HepG2 (cell line): ENCODE data around the gene RUSC1. TPM values are rescaled to one million over a fixed set of nuclear protein-coding genes. Genes with fewer than 3 reads are reported as not detected.

ENCODE experiments used
- ARNT ChIP-seq: fragments of 450-650 bp; IDR thresholded peaks from 2 replicates; pipeline ENCODE4 v1.6.1; 2017
- ARNTL ChIP-seq: sonication (generic); formaldehyde crosslinking; IDR thresholded peaks from 2 replicates; pipeline ENCODE4 v1.4.0; 2020; ENCODE audit warnings: mild to moderate bottlenecking, missing genetic modification reagents
- BRCA1 ChIP-seq: sonication (generic); formaldehyde crosslinking; IDR thresholded peaks from 2 replicates; pipeline ENCODE4 v1.4.0; 2020; ENCODE audit warnings: missing genetic modification reagents
- FOXA3 ChIP-seq: IDR thresholded peaks from 2 replicates; pipeline ENCODE4 v1.6.1; 2016; ENCODE audit warnings: missing genetic modification reagents, missing compliant biosample characterization
- GATAD1 ChIP-seq: IDR thresholded peaks from 2 replicates; pipeline ENCODE4 v1.6.1; 2016; ENCODE audit warnings: missing genetic modification reagents, missing compliant biosample characterization
- GZF1 ChIP-seq: sonication (generic); formaldehyde crosslinking; IDR thresholded peaks from 2 replicates; pipeline ENCODE4 v1.5.1; 2020; ENCODE audit warnings: mild to moderate bottlenecking, missing genetic modification reagents
- HNF4G ChIP-seq, 2 experiments: sonication (generic) in 1 of 2; formaldehyde crosslinking in 1 of 2; IDR thresholded peaks; 2 replicates each; pipeline versions ENCODE4 v1.4.0 to v1.6.1; 2011 to 2020; ENCODE audit warnings: borderline replicate concordance in 2 of 2, low read depth in 2 of 2, mild to moderate bottlenecking in 2 of 2, low read length in 1 of 2, missing genetic modification reagents in 1 of 2, moderate library complexity in 1 of 2
- JUNB ChIP-seq: sonication (generic); formaldehyde crosslinking; IDR thresholded peaks from 2 replicates; pipeline ENCODE4 v1.8.0; 2022; ENCODE audit warnings: missing genetic modification reagents, mild to moderate bottlenecking, borderline replicate concordance
- KDM4B ChIP-seq: sonication (generic); formaldehyde crosslinking; IDR thresholded peaks from 2 replicates; pipeline ENCODE4 v1.4.0; 2020; ENCODE audit warnings: missing genetic modification reagents
- MBNL3 ChIP-seq: fragments of 250-450 bp; sonication (Bioruptor Pico); conservative IDR thresholded peaks from 2 replicates; pipeline ENCODE4 v1.8.0; 2022; ENCODE audit warnings: mild to moderate bottlenecking, inconsistent platforms
- NR2F2 ChIP-seq: IDR thresholded peaks from 2 replicates; pipeline ENCODE4 v1.6.1; 2012; ENCODE audit warnings: low read depth, inconsistent platforms, borderline replicate concordance
- RARG ChIP-seq: sonication (generic); formaldehyde crosslinking; IDR thresholded peaks from 2 replicates; pipeline ENCODE4 v1.4.0; 2020; ENCODE audit warnings: low read depth, mild to moderate bottlenecking, missing genetic modification reagents
- RBAK ChIP-seq: sonication (generic); formaldehyde crosslinking; IDR thresholded peaks from 2 replicates; pipeline ENCODE4 v1.5.1; 2020; ENCODE audit warnings: mild to moderate bottlenecking, missing genetic modification reagents
- RFX3 ChIP-seq: IDR thresholded peaks from 2 replicates; pipeline ENCODE4 v1.6.1; 2016; ENCODE audit warnings: missing biosample characterization, missing genetic modification reagents
- RXRB ChIP-seq: IDR thresholded peaks from 2 replicates; pipeline ENCODE4 v1.6.1; 2016; ENCODE audit warnings: borderline replicate concordance, missing genetic modification reagents, missing compliant biosample characterization
- SIX1 ChIP-seq: sonication (generic); formaldehyde crosslinking; IDR thresholded peaks from 2 replicates; pipeline ENCODE4 v1.4.0; 2020; ENCODE audit warnings: missing genetic modification reagents, borderline replicate concordance
- STAG1 ChIP-seq: sonication (generic); formaldehyde crosslinking; IDR thresholded peaks from 2 replicates; pipeline ENCODE4 v1.4.0; 2020; ENCODE audit warnings: missing genetic modification reagents
- TP53 ChIP-seq: sonication (generic); formaldehyde crosslinking; conservative IDR thresholded peaks from 2 replicates; pipeline ENCODE4 v1.4.0; 2020; ENCODE audit warnings: missing genetic modification reagents
- ZBTB20 ChIP-seq: sonication (generic); formaldehyde crosslinking; IDR thresholded peaks from 2 replicates; pipeline ENCODE4 v1.8.1; 2023; ENCODE audit warnings: missing genetic modification reagents, low read depth, mild to moderate bottlenecking, borderline replicate concordance
- ZNF431 ChIP-seq: sonication (generic); formaldehyde crosslinking; IDR thresholded peaks from 2 replicates; pipeline ENCODE4 v1.9.0; 2022; ENCODE audit warnings: missing genetic modification reagents, low read depth, mild to moderate bottlenecking, borderline replicate concordance
- ZNF558 ChIP-seq: sonication (generic); formaldehyde crosslinking; IDR thresholded peaks from 2 replicates; pipeline ENCODE4 v1.9.0; 2022; ENCODE audit warnings: mild to moderate bottlenecking, missing genetic modification reagents, borderline replicate concordance
- ZNF598 ChIP-seq: sonication (generic); formaldehyde crosslinking; IDR thresholded peaks from 2 replicates; pipeline ENCODE4 v1.5.1; 2020; ENCODE audit warnings: mild to moderate bottlenecking, missing genetic modification reagents, borderline replicate concordance
- ZNF737 ChIP-seq: sonication (generic); formaldehyde crosslinking; IDR thresholded peaks from 2 replicates; pipeline ENCODE4 v1.5.0; 2020; ENCODE audit warnings: missing genetic modification reagents, mild to moderate bottlenecking, borderline replicate concordance
- ZNF746 ChIP-seq: sonication (generic); formaldehyde crosslinking; IDR thresholded peaks from 2 replicates; pipeline ENCODE4 v1.8.0; 2022; ENCODE audit warnings: mild to moderate bottlenecking, missing genetic modification reagents
- ZNF83 ChIP-seq: sonication (generic); formaldehyde crosslinking; IDR thresholded peaks from 2 replicates; pipeline ENCODE4 v1.4.0; 2020; ENCODE audit warnings: missing genetic modification reagents, mild to moderate bottlenecking, borderline replicate concordance
- ZSCAN20 ChIP-seq: sonication (generic); formaldehyde crosslinking; IDR thresholded peaks from 2 replicates; pipeline ENCODE4 v1.4.0; 2020; ENCODE audit warnings: missing genetic modification reagents, mild to moderate bottlenecking, borderline replicate concordance
- polyA plus RNA-seq, 8 experiments: library from polyadenylated mRNA; depleted of rRNA in 3 of 8; stranded (reverse) in 7 of 8; unstranded in 1 of 8; fragments of >200 nt; fragmentation: Illumina TruSeq in 4 of 8; extraction: Trizol in 4 of 8; gene quantifications; 2 replicates each; pipeline versions ENCODE4 v1.2.1 to v1.2.3, GENCODE V29; 2011 to 2016; ENCODE audit warnings: low read depth in 4 of 8, missing spikeins in 1 of 8, mixed read lengths in 1 of 8; ENCODE audit not compliant: insufficient read depth in 1 of 8
- total RNA-seq, 5 experiments: library from RNA; depleted of rRNA; stranded (reverse); fragments of >200 nt; fragmentation: Illumina TruSeq; extraction: Trizol; gene quantifications; 2 replicates each; pipeline ENCODE4 v1.2.3, GENCODE V29; 2016; ENCODE audit warnings: low read depth in 1 of 5
- TF ChIP-seq, protein P1 (sequence below): sonication (generic); formaldehyde crosslinking; IDR thresholded peaks from 2 replicates; pipeline ENCODE4 v1.9.0; 2021; ENCODE audit warnings: missing genetic modification reagents, mild to moderate bottlenecking, borderline replicate concordance
- TF ChIP-seq, protein P2 (sequence below): sonication (generic); formaldehyde crosslinking; IDR thresholded peaks from 2 replicates; pipeline ENCODE4 v1.8.1; 2023; ENCODE audit warnings: mild to moderate bottlenecking, missing genetic modification reagents, borderline replicate concordance
- TF ChIP-seq, protein P3 (sequence below): sonication (generic); formaldehyde crosslinking; IDR thresholded peaks from 2 replicates; pipeline ENCODE4 v1.4.0; 2020; ENCODE audit warnings: mild to moderate bottlenecking, missing genetic modification reagents

RUSC1 gene
- total and polyA plus RNA-seq, 2 of the 13 experiments (the other 11 are each of a cell fraction or from before 2014, with no cell fraction given): 18.7 to 20.4 TPM

DNA sequence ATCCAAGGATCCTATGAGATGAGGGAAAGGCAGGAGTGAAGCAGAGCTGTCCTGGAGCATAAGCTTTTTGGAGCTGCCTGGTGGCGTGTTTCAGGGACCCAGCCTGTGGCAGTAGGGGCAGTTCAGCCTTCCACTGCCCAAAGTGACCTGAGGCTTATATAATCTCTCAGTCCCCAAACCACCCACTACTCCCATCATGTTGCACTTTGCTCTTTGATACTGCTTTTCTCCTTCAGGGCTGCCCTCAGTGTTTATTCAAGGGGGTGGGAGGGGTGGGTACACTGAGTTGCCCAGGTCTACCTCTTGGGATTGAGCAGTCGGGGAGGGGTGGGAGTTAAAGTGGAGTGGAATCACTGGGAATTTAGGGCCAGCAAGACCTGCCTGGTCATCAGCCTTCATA, 34.1 kb upstream of the RUSC1 start (continued):
- TF ChIP-seq ZNF558 (CRISPR knock-in tag) (no peak), KDM4B (no peak), RXRB (peak; percentile 81), ZNF598 (CRISPR knock-in tag) (no peak), BRCA1 (CRISPR knock-in tag) (no peak), HNF4G (IDR thresholded peaks at IDR 0.05; ENCODE audit: borderline replicate concordance, low read depth, low read length) (peak; percentile 79), HNF4G (CRISPR knock-in tag; IDR thresholded peaks at IDR 0.05; ENCODE audit: borderline replicate concordance, low read depth) (no peak), GATAD1 (no peak), RFX3 (CRISPR knock-in tag) (no peak), ZNF83 (CRISPR knock-in tag) (no peak), ZSCAN20 (CRISPR knock-in tag) (no peak), ZNF431 (CRISPR knock-in tag) (no peak), RBAK (CRISPR knock-in tag) (no peak), ZBTB20 (CRISPR knock-in tag) (no peak), ZNF746 (CRISPR knock-in tag) (no peak), RARG (no peak), JUNB (CRISPR knock-in tag) (no peak), TP53 (CRISPR knock-in tag) (no peak), GZF1 (CRISPR knock-in tag) (no peak), MBNL3 (no peak), ARNTL (CRISPR knock-in tag) (0 out of 2 replicates have a peak, but pooled peaks have one; percentile 27), NR2F2 (peak; percentile 38; the same call in 1 of the 2 replicates), ZNF737 (CRISPR knock-in tag) (no peak), FOXA3 (CRISPR knock-in tag) (peak; percentile 49), ARNT (no peak), STAG1 (no peak), SIX1 (CRISPR knock-in tag) (no peak)
- TF ChIP-seq, protein P1, sequence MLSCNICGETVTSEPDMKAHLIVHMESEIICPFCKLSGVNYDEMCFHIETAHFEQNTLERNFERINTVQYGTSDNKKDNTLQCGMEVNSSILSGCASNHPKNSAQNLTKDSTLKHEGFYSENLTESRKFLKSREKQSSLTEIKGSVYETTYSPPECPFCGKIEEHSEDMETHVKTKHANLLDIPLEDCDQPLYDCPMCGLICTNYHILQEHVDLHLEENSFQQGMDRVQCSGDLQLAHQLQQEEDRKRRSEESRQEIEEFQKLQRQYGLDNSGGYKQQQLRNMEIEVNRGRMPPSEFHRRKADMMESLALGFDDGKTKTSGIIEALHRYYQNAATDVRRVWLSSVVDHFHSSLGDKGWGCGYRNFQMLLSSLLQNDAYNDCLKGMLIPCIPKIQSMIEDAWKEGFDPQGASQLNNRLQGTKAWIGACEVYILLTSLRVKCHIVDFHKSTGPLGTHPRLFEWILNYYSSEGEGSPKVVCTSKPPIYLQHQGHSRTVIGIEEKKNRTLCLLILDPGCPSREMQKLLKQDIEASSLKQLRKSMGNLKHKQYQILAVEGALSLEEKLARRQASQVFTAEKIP (CRISPR knock-in tag): no peak
- TF ChIP-seq, protein P2, sequence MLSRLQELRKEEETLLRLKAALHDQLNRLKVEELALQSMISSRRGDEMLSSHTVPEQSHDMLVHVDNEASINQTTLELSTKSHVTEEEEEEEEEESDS (CRISPR knock-in tag): no peak
- TF ChIP-seq, protein P3, sequence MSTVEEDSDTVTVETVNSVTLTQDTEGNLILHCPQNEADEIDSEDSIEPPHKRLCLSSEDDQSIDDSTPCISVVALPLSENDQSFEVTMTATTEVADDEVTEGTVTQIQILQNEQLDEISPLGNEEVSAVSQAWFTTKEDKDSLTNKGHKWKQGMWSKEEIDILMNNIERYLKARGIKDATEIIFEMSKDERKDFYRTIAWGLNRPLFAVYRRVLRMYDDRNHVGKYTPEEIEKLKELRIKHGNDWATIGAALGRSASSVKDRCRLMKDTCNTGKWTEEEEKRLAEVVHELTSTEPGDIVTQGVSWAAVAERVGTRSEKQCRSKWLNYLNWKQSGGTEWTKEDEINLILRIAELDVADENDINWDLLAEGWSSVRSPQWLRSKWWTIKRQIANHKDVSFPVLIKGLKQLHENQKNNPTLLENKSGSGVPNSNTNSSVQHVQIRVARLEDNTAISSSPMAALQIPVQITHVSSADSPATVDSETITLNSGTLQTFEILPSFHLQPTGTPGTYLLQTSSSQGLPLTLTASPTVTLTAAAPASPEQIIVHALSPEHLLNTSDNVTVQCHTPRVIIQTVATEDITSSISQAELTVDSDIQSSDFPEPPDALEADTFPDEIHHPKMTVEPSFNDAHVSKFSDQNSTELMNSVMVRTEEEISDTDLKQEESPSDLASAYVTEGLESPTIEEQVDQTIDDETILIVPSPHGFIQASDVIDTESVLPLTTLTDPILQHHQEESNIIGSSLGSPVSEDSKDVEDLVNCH (CRISPR knock-in tag): no peak
